Cardiac septum (tissue), 1 donor: Measurements from ENCODE around the gene CIB1. TPM values are rescaled to one million over a fixed set of nuclear protein-coding genes. Genes with fewer than 3 reads are reported as not detected.

ENCODE experiments used
- DNase-seq: peaks from one replicate; pipeline ENCODE4 v3.0.0-alpha.2; 2020; ENCODE audit warnings: low spot score
- intact Hi-C: fragments of 100-400 bp; cut with DNase I; formaldehyde crosslinking; loops from one replicate; pipeline ENCODE4 v1.14.0; 2022
- total RNA-seq: library from RNA; stranded (reverse); fragmentation: NEBNext Ultra II Directional; extraction: Animal tissue kit (Norgen Biotek cat#: 25700); gene quantifications from one replicate; pipeline ENCODE4 v1.2.1, GENCODE V29; 2021
- donor health status: DM: no; HTN: no; CAD: no.

The CIB1 gene
- total RNA-seq, 1 donor from 2014 or later = 69.9 TPM

DNA sequence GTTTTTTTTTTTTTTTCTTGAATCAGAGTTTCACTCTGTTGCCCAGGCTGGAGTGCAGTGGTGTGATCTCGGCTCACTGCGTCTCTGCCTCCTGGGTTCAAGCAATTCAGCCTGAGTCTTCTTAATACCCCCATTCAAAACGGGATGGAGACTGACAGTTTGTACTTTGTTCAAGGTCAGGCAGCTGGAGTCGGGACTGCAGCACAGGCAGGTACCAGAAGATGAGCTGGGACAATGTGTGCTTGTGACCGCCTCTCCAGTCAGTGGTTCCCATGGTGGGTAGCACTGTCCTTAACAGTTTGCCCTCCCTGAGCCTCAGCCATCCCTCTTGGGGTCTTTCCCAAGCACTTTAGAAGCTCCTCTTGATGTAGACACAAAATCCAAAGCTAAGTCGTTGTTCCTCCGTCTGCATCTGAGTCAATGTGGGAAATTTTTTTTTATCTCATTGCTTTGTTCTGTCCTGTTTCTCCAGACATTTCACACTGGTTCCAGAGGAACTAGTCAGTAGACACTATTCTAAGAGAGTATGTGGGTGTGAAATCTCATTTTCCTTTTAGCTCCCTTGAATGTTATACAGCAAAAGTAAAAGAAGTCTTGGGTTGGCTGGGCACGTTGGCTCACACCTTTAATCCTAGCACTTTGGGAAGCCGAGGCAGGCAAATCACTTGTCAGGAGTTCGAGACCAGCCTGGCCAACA is 10.3 kb upstream of the CIB1 start:
- no peak for DNase-seq
- intact Hi-C loops = no loop called here

DNA sequence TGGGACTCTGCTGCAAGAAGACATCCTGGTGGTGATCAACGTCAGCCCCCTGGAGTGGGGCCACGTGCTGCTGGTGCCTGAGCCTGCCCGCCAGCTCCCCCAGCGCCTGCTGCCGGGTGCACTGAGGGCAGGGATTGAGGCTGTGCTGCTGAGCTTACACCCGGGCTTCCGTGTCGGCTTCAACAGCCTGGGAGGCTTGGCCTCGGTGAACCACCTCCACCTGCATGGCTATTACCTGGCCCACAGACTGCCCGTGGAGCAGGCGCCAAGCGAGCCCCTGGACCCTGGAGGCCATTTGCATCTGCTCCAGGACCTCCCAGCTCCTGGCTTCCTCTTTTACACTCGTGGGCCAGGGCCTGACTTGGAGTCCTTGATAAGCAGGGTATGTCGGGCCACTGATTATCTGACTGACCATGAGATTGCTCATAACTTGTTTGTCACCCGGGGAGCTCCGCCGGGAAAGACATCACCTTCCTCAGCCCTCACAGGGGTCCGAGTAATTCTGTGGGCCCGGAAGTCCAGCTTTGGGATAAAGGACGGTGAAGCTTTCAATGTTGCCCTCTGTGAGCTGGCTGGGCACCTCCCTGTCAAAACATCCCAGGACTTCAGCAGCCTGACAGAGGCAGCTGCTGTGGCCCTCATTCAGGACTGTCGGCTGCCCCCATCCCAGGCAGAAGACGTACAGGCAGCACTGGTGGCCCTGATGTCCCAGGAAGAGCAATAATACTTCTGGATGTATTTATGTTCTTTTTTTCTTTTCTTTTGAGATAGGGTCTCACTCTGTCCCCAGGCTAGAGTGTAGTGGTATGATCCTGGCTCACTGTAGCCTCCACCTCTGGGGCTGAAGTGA is 7.8 kb upstream of the CIB1 start:
- intact Hi-C loops = no loop called here
- no peak for DNase-seq

DNA sequence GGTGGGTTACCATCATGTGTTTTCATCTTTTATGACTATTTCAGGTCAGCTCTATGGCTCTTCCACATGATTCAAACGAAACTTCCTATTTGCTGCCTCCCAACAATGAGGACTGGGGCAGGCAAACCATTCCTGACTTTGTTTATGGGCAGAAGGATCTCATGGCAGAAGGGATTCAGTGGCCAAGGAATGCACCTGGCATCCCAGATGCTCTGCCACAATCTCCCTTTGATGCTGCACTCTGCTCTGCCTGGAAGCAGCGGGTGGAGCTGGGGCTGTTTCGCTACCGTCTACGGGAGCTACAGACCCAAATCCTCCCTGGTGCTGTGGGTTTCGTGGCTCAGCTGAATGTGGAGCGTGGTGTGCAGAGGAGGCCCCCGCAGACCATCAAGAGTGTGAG is 7.1 kb upstream of the CIB1 start:
- no peak for DNase-seq
- intact Hi-C loops = no loop called here

DNA sequence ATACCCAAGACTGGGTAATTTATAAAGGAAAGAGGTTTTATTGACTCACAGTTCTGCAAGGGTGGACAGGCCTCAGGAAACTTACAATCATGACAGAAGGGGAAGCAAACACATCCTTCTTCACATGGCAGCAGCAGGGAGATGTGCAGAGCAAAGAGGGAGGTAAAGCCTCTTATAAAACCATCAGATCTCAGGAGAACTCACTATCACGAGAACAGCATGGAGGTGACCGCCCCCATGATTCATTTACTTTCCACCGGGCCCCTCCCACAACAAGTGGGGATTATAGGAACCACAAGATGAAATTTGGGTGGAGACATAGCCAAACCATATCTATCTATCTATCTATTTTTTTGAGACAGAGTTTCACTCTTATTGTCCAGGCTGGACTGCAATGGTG is 5.6 kb upstream of the CIB1 start:
- DNase-seq = no peak
- intact Hi-C loops = no loop called here

DNA sequence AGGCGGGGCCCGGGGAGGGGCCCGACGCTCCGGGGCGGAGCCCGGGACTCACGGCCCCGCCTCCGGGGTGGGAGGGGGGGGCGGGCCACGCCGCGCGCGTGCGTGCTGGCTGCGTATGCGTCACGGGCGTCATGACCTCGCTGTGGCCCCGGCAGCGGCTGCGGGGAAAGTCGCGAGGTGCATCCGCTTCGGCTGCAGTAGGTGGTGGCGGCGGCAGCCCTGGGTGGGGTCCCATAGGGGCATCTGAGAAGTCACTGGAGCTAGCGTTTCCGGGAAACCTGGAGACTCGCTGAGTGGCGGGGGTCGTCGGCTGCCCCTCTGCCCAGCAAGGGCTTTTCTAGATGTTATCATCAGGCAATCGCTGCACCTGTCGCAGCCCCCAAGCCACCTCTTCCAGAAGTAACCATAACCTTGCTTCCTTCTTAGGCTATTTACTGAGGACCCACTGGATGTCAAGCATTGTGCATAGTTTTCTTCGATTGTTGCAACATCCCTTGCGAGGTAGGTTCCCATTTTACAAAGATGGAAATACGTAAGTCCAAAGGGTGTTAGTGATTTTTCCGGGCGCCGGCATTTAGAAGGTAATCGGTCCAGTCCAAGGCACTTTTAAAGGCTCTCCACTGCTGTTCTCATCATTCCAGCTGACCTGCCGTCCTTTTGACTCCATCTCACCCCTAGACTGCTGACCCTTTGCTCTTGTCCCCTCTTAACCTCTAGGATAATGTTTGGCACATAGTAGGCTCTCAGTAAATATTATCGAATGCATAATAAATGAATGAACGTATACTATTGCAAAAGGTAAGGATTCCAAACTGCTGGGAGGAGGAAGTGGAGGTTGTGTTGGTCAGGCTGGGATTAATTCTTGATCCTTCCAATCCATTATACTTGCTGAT is 601 bp upstream of the CIB1 start, which contains the start of gene GDPGP1:
Gene GDPGP1, plus strand, starts transcription at position 114 of the 893 bp plus-strand sequence. CDS start 6,700 bp downstream, outside the sequence.
- intact Hi-C loops = loop anchor here (5.0 kb wide), 1 partner anchor 33 kb away; the partner anchor contains the start of gene NGRN
- DNase-seq = no peak

DNA sequence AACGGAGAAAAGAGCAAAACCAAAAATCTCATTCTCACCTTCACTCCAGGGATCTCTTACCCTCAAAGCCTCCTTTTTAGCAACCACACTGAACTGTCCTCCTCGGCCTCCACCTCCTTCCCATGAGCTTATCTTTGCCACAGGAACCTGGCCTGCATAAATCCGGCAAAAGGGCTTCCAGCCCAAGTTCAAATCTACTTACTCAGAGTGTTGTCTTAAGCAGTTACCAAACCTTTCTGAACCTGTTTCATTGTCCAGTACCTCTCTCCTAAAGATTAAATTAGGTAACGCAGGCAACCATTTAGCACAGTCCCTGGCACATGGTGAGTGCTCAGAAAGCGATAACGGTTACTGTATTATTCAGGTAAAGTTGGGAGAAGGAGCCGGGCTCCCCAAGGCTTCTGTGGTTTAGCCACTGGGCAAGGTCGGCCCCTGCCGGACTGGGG is 777 bp downstream of the CIB1 start:
- intact Hi-C loops = loop anchor here (5.0 kb wide), 1 partner anchor 34 kb away; the partner anchor contains the start of gene NGRN
- DNase-seq = no peak

DNA sequence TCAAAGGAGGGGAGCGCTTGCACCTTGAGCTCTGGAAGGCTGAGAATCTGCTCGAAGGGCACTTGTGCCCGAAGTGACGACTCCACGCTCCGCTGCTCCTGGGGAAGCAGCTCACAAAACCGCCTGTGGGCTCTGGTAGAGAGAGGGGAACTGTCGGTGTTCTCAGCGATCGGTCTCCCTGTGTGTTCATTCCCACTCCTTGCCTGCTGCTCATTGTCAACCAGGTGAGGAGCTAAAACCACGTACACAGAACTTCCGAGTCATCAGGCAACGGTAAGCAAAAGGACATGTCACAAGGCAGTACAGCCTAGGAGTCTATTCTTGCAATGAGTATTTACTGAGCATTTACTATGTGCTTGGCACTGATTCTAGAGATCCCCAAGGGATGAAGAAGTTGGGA is 1.5 kb downstream of the CIB1 start:
- DNase-seq = no peak
- intact Hi-C loops = loop anchor here (5.0 kb wide), 1 partner anchor 35 kb away; the partner anchor contains the start of gene NGRN

DNA sequence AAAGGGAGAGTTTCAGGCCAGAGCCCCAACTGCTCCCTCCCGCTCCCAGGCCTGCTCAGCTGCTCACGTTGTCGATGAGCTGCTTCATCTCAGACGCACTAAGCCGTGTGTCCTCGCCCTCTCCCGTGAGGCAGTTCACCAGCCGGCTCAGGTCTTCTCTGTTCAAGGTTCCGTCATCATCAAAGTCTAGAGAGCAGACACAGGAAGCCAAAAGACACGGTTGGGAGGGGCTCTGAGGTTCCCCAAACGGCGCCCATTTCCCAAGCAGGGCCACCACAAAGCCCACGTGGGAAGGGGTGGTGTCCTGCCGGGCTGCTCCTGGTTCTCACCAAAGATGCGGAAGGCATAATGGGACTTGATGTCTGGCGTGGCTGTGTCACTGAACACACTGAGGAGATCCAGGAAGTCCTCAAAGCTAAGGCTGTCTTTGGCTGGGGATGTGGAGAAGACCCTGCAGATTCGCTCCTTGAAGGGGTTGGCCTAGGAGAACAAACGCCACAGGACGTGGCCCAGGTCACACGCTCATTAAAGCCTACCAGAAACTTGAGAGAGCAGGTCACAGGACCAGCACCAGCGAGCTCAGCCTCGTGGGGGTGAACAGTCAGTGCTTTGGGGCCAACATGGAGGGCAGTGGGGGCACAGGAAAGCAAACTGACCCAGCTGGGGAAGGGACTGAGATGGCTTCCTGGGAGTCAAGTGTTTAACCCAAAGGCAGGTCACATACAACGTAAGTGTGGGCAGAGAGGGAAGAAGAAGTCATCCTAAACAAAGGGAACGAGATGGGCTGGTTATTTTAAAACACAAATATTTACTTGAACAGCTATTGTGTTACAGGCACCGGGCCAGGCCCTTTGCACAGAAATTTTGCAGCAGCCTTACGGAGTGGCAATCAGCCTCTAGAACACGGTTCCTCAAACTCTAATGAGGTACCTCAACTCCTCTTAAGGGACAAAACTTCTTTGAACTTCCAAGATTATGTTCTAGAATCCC is 2.4 kb downstream of the CIB1 start:
- intact Hi-C loops = loop anchor here (5.0 kb wide), 1 partner anchor 36 kb away; the partner anchor contains the start of gene NGRN
- no peak for DNase-seq

DNA sequence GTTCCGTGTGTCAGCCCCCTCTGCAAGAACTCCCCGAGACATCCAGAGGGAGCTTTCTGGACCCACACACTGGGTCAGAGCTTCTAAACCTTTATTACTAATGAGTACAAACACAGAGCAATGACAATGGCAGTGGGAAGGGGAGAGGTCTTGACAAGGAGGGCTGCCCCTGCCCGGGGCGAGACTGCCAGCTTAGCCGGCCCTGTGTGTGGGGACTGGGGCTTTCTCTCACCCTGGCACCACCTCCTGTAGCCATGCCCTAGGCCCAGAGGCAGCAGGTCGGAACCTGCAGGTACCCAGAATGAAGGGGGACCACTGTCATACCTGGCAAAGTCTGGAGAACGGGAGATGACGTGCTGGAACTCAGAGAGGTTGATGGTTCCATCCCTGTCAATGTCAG is 3.1 kb downstream of the CIB1 start:
- no peak for DNase-seq
- intact Hi-C loops = loop anchor here (5.0 kb wide), 1 partner anchor 37 kb away; the partner anchor contains the start of gene NGRN

DNA sequence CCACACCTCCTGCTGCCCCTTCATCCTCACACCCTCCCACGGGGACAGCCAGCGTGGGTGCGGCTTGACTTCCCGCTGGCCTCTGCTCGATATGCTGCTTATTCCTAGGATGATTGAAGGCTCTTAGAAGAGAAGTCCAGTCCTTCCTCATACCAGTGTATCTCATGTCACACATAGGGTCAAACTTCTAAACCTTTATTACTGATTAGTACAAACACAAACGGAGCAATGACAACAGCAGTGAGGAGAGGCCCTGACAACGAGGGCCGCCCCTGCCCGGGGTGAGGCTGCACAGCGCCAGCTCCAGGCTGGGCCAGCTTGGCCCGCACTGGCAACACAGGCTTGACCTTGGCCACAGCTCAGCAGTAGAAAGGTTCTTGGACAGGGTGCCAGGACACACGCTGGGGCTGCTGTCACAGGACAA is 3.7 kb downstream of the CIB1 start:
- no peak for DNase-seq
- intact Hi-C loops = loop anchor here (5.0 kb wide), 1 partner anchor 37 kb away; the partner anchor contains the start of gene NGRN

DNA sequence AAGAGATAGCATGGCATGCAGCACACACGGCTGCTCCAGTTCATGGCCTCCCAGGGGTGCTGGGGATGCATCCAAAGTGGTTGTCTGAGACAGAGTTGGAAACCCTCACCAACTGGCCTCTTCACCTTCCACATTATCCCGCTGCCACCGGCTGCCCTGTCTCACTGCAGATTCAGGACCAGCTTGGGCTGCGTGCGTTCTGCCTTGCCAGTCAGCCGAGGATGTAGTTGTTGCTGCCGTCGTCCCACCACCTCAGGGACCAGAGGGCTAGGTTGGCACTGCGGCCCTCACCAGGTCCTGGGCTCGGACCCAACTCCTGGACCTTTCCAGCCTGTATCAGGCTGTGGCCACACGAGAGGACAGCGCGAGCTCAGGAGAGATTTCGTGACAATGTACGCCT is 4.8 kb downstream of the CIB1 start:
- intact Hi-C loops = loop anchor here (5.0 to 10.0 kb wide), 2 partner anchors 37 to 334 kb away; partner anchors contain the start of gene AP3S2
- no peak for DNase-seq

DNA sequence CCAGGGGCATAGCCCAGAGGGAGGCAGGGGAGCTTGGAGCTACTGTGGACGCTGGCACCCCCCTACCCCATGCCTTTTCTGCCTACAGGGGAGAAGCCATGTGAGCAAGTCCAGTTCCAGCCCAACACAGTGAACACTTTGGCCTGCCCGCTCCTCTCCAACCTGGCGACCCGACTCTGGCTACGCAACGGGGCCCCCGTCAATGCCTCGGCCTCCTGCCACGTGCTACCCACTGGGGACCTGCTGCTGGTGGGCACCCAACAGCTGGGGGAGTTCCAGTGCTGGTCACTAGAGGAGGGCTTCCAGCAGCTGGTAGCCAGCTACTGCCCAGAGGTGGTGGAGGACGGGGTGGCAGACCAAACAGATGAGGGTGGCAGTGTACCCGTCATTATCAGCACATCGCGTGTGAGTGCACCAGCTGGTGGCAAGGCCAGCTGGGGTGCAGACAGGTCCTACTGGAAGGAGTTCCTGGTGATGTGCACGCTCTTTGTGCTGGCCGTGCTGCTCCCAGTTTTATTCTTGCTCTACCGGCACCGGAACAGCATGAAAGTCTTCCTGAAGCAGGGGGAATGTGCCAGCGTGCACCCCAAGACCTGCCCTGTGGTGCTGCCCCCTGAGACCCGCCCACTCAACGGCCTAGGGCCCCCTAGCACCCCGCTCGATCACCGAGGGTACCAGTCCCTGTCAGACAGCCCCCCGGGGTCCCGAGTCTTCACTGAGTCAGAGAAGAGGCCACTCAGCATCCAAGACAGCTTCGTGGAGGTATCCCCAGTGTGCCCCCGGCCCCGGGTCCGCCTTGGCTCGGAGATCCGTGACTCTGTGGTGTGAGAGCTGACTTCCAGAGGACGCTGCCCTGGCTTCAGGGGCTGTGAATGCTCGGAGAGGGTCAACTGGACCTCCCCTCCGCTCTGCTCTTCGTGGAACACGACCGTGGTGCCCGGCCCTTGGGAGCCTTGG is 5.6 kb downstream of the CIB1 start:
- intact Hi-C loops = loop anchor here (5.0 to 10.0 kb wide), 2 partner anchors 36 to 333 kb away; partner anchors contain the start of gene AP3S2
- no peak for DNase-seq

DNA sequence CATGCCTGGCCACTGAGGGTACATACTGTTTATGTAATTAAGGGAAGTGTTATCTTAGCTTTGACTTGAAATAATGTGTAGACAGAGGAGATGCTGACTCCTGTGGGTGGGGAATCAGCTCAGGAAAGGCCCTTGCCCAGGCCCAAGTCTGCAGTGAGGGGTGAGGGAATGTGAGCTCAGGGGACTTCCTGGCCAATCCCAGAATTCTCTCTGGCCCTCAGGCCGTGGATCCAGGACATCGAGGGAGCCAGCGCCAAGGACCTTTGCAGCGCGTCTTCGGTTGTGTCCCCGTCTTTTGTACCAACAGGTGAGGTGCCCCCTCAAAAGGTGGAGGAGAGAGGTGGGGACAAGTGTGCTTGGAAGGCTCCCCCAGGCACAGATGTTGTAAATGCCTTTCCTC is 6.4 kb downstream of the CIB1 start:
- intact Hi-C loops = loop anchor here (5.0 to 10.0 kb wide), 2 partner anchors 35 to 333 kb away; partner anchors contain the start of gene AP3S2
- DNase-seq = no peak

DNA sequence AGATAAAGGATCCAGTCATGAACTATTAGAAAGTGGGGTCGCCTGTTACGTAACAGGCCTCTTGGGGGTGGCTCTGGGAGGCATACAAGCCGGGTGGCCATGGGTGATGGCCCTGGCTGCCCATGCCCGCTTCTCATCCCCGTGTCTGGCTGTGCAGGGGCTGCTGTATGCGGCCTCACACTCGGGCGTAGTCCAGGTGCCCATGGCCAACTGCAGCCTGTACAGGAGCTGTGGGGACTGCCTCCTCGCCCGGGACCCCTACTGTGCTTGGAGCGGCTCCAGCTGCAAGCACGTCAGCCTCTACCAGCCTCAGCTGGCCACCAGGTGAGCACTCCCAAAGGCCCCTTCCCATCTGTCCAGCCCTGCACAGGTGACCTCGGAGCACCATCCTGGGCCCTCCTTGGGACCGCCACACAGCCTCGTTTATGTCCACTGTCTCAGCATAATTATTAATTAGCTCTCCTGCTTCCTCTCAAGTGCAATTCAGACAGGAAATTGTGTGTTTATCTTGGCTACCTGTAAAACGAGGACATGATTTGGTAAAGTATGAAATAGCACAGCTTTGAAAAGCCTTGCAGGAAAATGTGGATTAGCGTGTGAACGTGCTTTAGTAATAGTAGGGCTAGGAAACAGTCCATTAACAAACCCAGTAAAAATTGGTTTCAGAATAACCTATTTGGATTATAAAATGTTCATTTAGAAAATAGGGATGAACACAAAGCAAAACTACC is 8.1 kb downstream of the CIB1 start:
- no peak for DNase-seq
- intact Hi-C loops = loop anchor here (5.0 to 10.0 kb wide), 2 partner anchors 33 to 331 kb away; partner anchors contain the start of gene AP3S2

DNA sequence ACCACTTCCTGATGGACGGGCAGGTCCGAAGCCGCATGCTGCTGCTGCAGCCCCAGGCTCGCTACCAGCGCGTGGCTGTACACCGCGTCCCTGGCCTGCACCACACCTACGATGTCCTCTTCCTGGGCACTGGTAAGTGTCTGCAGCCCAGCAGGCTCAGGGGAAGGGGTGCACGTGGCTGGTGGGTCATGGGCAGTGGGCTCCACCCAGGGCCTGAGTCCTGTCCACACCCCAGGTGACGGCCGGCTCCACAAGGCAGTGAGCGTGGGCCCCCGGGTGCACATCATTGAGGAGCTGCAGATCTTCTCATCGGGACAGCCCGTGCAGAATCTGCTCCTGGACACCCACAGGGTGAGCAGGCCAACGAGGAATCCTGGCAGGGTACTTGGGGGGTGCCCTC is 8.7 kb downstream of the CIB1 start:
- intact Hi-C loops = loop anchor here (5.0 to 10.0 kb wide), 2 partner anchors 33 to 330 kb away; partner anchors contain the start of gene AP3S2
- DNase-seq = no peak
